B cell (primary cell): ENCODE measurements around the gene MGARP. TPM values are rescaled to one million over a fixed set of nuclear protein-coding genes. Genes with fewer than 3 reads are reported as not detected.
A peak's percentile ranks its signal among the peaks of the same experiment; 100 is the strongest.

Experiments
- ATAC-seq: fragments of 200-7000 bp; cut with Tn5 transposase; one replicate; pipeline ENCODE4 v1.10.0; 2021; ENCODE audit warnings: low read depth, mild to moderate bottlenecking, moderate number of reproducible peaks, moderate library complexity
- CTCF ChIA-PET: fragments of 350-600 bp; sonication (Branson Sonifier 250); formaldehyde crosslinking; loops from one replicate; lab custom pipeline; 2021; ENCODE audit warnings: antibody characterized with exemption, inconsistent platforms; lab: Charles Lee
- POLR2A ChIA-PET: fragments of 350-600 bp; sonication (Branson Sonifier 250); formaldehyde crosslinking; loops from one replicate; lab custom pipeline; 2021; ENCODE audit warnings: antibody characterized with exemption; lab: Charles Lee
- DNase-seq: peaks from one replicate; pipeline ENCODE4 v3.0.0; 2013
- H2AFZ ChIP-seq: 2 replicates; pipeline ENCODE4 v1.6.1; 2012; ENCODE audit warnings: mild to moderate bottlenecking, low read depth, low read length; ENCODE audit not compliant: insufficient read depth, poor library complexity, severe bottlenecking
- H3K27ac ChIP-seq, 2 donors: 1 replicate in 1 of 2; 2 replicates in 1 of 2; pipeline ENCODE4 v1.5.1; 2012 to 2013; ENCODE audit warnings: low read length in 2 of 2, mild to moderate bottlenecking in 2 of 2, moderate library complexity in 1 of 2
- H3K27me3 ChIP-seq, 4 experiments: fragments of 200-600 bp in 1 of 4; sonication (generic) in 1 of 4; replicated peaks in 1 of 4; 1 replicate in 2 of 4; 2 replicates in 2 of 4; pipeline versions ENCODE4 v1.6.1 to v1.7.0; 2013 to 2016; ENCODE audit warnings: low read length in 3 of 4, mild to moderate bottlenecking in 2 of 4, mixed read lengths in 1 of 4, moderate library complexity in 1 of 4; ENCODE audit not compliant: insufficient read depth in 4 of 4, control insufficient read depth in 3 of 4; ENCODE audit errors: control extremely low read depth in 1 of 4
- H3K36me3 ChIP-seq, 2 experiments: replicated peaks in 1 of 2; 1 replicate in 1 of 2; 2 replicates in 1 of 2; pipeline versions ENCODE4 v1.6.1 to v1.7.1; 2013; ENCODE audit warnings: low read length in 1 of 2; ENCODE audit not compliant: insufficient read depth in 2 of 2, control insufficient read depth in 1 of 2; ENCODE audit errors: control extremely low read depth in 1 of 2, extremely low read depth in 1 of 2
- H3K4me1 ChIP-seq, 2 donors: fragments of 200-600 bp in 1 of 2; sonication (generic) in 1 of 2; 1 replicate in 1 of 2; 2 replicates in 1 of 2; pipeline versions ENCODE4 v1.5.1 to v1.6.1; 2013 to 2017; ENCODE audit warnings: low read length in 2 of 2; ENCODE audit not compliant: control insufficient read depth in 2 of 2, insufficient read depth in 2 of 2
- H3K4me2 ChIP-seq: replicated peaks from 2 replicates; pipeline ENCODE3; 2012; ENCODE audit warnings: mild to moderate bottlenecking, low read depth, low read length; ENCODE audit not compliant: poor library complexity, severe bottlenecking
- H3K4me3 ChIP-seq, 5 experiments: fragments of 200-600 bp in 1 of 5; sonication (generic) in 1 of 5; 1 replicate in 3 of 5; 2 replicates in 2 of 5; pipeline versions ENCODE4 v1.5.1 to v1.7.0; 2011 to 2016; ENCODE audit warnings: low read length in 4 of 5, mild to moderate bottlenecking in 4 of 5, low read depth in 2 of 5, control low read depth in 1 of 5, moderate library complexity in 1 of 5; ENCODE audit not compliant: insufficient read depth in 1 of 5; ENCODE audit errors: control extremely low read depth in 1 of 5, extremely low read depth in 1 of 5
- H3K79me2 ChIP-seq: fragments of 200-600 bp; sonication (generic); one replicate; pipeline ENCODE4 v1.6.0; 2016; ENCODE audit warnings: low read length; ENCODE audit not compliant: control insufficient read depth, insufficient read depth
- H3K9ac ChIP-seq: fragments of 200-600 bp; sonication (generic); 2 replicates; pipeline ENCODE4 v1.6.1; 2017; ENCODE audit warnings: mild to moderate bottlenecking, low read length, moderate library complexity
- H3K9me3 ChIP-seq, 3 donors: one replicate each; pipeline versions ENCODE4 v1.6.1 to v1.7.1; 2013; ENCODE audit warnings: low read length in 2 of 3; ENCODE audit not compliant: control insufficient read depth in 2 of 3, insufficient read depth in 1 of 3; ENCODE audit errors: control extremely low read depth in 1 of 3
- H4K20me1 ChIP-seq: 2 replicates; pipeline ENCODE4 v1.6.0; 2012; ENCODE audit warnings: mild to moderate bottlenecking, low read length; ENCODE audit not compliant: insufficient read depth, control insufficient read depth, poor library complexity, severe bottlenecking
- H3K27ac Mint-ChIP-seq: one replicate; pipeline ENCODE4 v1.8.0; 2021; ENCODE audit warnings: mixed read lengths
- H3K27me3 Mint-ChIP-seq: one replicate; pipeline ENCODE4 v1.8.0; 2021; ENCODE audit warnings: mixed read lengths
- H3K4me1 Mint-ChIP-seq: one replicate; pipeline ENCODE4 v1.8.0; 2021; ENCODE audit warnings: mixed read lengths
- H3K4me3 Mint-ChIP-seq: one replicate; pipeline ENCODE4 v1.8.0; 2021; ENCODE audit warnings: mixed read lengths
- H3K9me3 Mint-ChIP-seq: one replicate; pipeline ENCODE4 v1.8.0; 2022; ENCODE audit warnings: mixed read lengths; ENCODE audit not compliant: insufficient read depth
- CTCF ChIP-seq: fragments of 200-600 bp; IDR thresholded peaks from one replicate; pipeline ENCODE4 v1.8.0; 2022; ENCODE audit warnings: antibody characterized with exemption, mild to moderate bottlenecking
- EZH2 ChIP-seq: IDR thresholded peaks from 2 replicates; pipeline ENCODE4 v1.6.1; 2012; ENCODE audit warnings: borderline replicate concordance, low read depth, mild to moderate bottlenecking, moderate library complexity, low read length; ENCODE audit not compliant: insufficient read depth, poor library complexity, severe bottlenecking
- WGBS: methylation state at CpG from one replicate; pipeline ENCODE4 v1.1.5; 2013; ENCODE audit warnings: missing lambda C conversion rate; ENCODE audit not compliant: insufficient coverage; 5-methylcytosine and 5-hydroxymethylcytosine counted together
- intact Hi-C: fragments of 100-400 bp; cut with micrococcal nuclease; formaldehyde crosslinking; loops from one replicate; pipeline ENCODE4 v1.10.0; 2022
- polyA plus RNA-seq: library from polyadenylated mRNA; depleted of rRNA; stranded (reverse); fragments of >200 nt; gene quantifications from 2 replicates; pipeline ENCODE4 v1.2.3, GENCODE V29; 2012
- total RNA-seq, 2 donors: library from RNA; stranded (reverse); fragments of 120-200 nt in 1 of 2; gene quantifications; 1 replicate in 1 of 2; 2 replicates in 1 of 2; pipeline versions ENCODE4 v1.2.3 to v1.2.4, GENCODE V29; 2013 to 2022

MGARP gene
- total and polyA plus RNA-seq, 2 donors (not counting 1 experiment from before 2014, with no cell fraction given), result 0.28 TPM; not detected in 1

GRCh38 chr4:139297001-139297410 lies 17.0 kb upstream of the MGARP start:
- intact Hi-C loops, result no loop called here
- Histone ChIP-seq H3K27ac (no peak overlapping the region), H3K4me3 (no peak overlapping the region), H2AFZ (no peak overlapping the region), H3K9ac (no peak overlapping the region), H3K79me2 (peaks cover 66% of the 10 kb centered on the region), H3K9me3 (no peaks in the 10 kb centered on the region), H4K20me1 (no peaks in the 10 kb centered on the region), H3K27me3 (no peaks in the 10 kb centered on the region), H3K36me3 (peaks cover 2 to 7% of the 10 kb centered on the region in 2 experiments), H3K4me2 (no peak overlapping the region), H3K4me1 (peaks cover 19 to 28% of the 10 kb centered on the region in 2 donors)
- H3K27ac Mint-ChIP-seq, result no peak overlapping the region
- ChIA-PET CTCF (interaction anchor here (0.5 to 4.8 kb wide), 20 partner anchors 8 to 266 kb away, joined by 3 to 81 read pairs (median 9); partner anchors contain the start of genes ELF2 and MGARP), POLR2A (interaction anchor here (0.5 to 0.6 kb wide), 2 partner anchors 59 to 213 kb away, joined by 3 read pairs; no protein-coding TSS in a partner anchor)
- no peaks in the 10 kb centered on the region for H3K27me3 Mint-ChIP-seq
- no peak overlapping the region for H3K4me3 Mint-ChIP-seq
- TF ChIP-seq CTCF (no peak), EZH2 (no peak)
- H3K4me1 Mint-ChIP-seq, result peaks cover 36% of the 10 kb centered on the region
- whole genome bisulfite sequencing, result no CpG with 5 or more reads among the region's 2 CpGs
- no peak for ATAC-seq
- no peaks in the 10 kb centered on the region for H3K9me3 Mint-ChIP-seq
- DNase-seq, result no peak

GRCh38 chr4:139295942-139296299 lies 15.9 kb upstream of the MGARP start:
- Histone ChIP-seq H3K27ac (peak overlapping the region; percentile 89 to 92), H3K4me3 (peak overlapping the region in 4 of 5 experiments; percentile 78 to 96 (median 93)), H3K4me1 (peaks cover 19 to 28% of the 10 kb centered on the region in 2 donors), H3K9ac (peak overlapping the region; percentile 97), H3K79me2 (peaks cover 65% of the 10 kb centered on the region), H3K36me3 (peaks cover 2 to 11% of the 10 kb centered on the region in 2 experiments), H4K20me1 (no peaks in the 10 kb centered on the region), H3K4me2 (peak overlapping the region; percentile 91), H3K27me3 (no peaks in the 10 kb centered on the region), H2AFZ (peak overlapping the region; percentile 96), H3K9me3 (no peaks in the 10 kb centered on the region)
- ATAC-seq, result no peak
- TF ChIP-seq EZH2 (no peak), CTCF (peak; percentile 47)
- peaks cover 32% of the 10 kb centered on the region for H3K4me1 Mint-ChIP-seq
- ChIA-PET POLR2A (interaction anchor here (0.8 to 1.8 kb wide), 6 partner anchors 64 to 212 kb away, joined by 3 to 6 read pairs (median 4); partner anchors contain the start of gene ELF2), CTCF (interaction anchor here (0.6 to 4.8 kb wide), 54 partner anchors 9 to 1131 kb away, joined by 3 to 81 read pairs (median 4); partner anchors contain the start of genes CLGN, ELF2 and MGARP)
- intact Hi-C loops, result loop anchor here (1.0 kb wide), 5 partner anchors 30 to 266 kb away; no protein-coding TSS in a partner anchor
- H3K27me3 Mint-ChIP-seq, result no peaks in the 10 kb centered on the region
- peak overlapping the region; percentile 96 for H3K27ac Mint-ChIP-seq
- DNase-seq, result no peak
- no peaks in the 10 kb centered on the region for H3K9me3 Mint-ChIP-seq
- no CpG with 5 or more reads among the region's 6 CpGs for WGBS
- H3K4me3 Mint-ChIP-seq, result peak overlapping the region; percentile 97
